GM10266 (cell line): ENCODE results near the gene SRRD.

Source experiments
- DNase-seq: peaks from one replicate; pipeline ENCODE4 v3.0.0; 2012; ENCODE audit errors: extremely low spot score
- TF ChIP-seq, protein P1 (sequence below): IDR thresholded peaks from 2 replicates; pipeline ENCODE4 v1.5.1; 2012; ENCODE audit warnings: mild to moderate bottlenecking, low read depth; ENCODE audit not compliant: control insufficient read depth, insufficient read depth; ENCODE audit errors: missing control alignments

Gene SRRD

GRCh38 chr22:26464312-26464711 is 19.4 kb upstream of the SRRD start:
- TF ChIP-seq, protein P1, sequence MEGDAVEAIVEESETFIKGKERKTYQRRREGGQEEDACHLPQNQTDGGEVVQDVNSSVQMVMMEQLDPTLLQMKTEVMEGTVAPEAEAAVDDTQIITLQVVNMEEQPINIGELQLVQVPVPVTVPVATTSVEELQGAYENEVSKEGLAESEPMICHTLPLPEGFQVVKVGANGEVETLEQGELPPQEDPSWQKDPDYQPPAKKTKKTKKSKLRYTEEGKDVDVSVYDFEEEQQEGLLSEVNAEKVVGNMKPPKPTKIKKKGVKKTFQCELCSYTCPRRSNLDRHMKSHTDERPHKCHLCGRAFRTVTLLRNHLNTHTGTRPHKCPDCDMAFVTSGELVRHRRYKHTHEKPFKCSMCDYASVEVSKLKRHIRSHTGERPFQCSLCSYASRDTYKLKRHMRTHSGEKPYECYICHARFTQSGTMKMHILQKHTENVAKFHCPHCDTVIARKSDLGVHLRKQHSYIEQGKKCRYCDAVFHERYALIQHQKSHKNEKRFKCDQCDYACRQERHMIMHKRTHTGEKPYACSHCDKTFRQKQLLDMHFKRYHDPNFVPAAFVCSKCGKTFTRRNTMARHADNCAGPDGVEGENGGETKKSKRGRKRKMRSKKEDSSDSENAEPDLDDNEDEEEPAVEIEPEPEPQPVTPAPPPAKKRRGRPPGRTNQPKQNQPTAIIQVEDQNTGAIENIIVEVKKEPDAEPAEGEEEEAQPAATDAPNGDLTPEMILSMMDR: no peak
- DNase-seq: no peak

DNA sequence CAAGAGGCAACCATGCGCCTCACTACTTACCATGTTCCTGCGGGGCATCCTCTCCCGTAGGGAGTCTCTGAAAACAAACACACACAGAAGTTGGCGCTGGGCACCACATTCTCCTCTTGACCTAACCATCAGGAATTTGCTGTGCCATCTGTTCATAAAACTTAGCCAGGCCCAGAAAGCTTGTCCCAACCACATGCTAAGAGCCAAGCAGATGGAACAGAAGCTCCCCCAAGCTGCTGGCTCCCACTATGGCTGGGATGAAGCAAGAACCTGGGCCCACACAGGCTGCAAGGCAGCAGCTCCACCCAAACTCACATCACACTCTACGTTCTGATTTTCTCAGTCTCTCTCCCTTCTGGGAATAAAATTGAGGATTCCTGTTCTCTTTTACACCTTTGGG is 17.5 kb upstream of the SRRD start:
- no peak for DNase-seq
- TF ChIP-seq, protein P1: no peak

GRCh38 chr22:26470807-26471206 is 12.9 kb upstream of the SRRD start:
- DNase-seq: no peak

GRCh38 chr22:26471522-26471921 is 12.2 kb upstream of the SRRD start:
- no peak for DNase-seq
- TF ChIP-seq, protein P1: no peak

More at GRCh38 chr22:26470807-26471206, 12.9 kb upstream of the SRRD start:
- TF ChIP-seq, protein P1: no peak

DNA sequence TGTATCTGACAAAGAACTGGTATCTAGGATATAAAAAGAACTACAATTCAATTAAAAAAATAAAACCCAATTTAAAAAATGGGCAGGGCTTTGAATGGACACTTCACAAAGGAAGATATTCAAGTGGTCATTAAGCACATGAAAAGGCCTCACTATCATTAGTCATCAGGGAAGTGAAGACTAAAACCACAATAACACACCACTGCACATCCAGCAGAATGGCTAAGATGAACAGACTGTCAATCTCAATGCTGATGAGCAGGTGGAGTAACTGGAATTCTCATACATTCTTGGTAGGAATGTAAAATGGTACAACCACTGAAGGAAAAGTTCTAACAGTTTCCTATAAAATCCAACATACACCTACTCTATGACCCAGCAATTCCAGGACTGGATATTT is 9.0 kb upstream of the SRRD start:
- TF ChIP-seq, protein P1: no peak
- DNase-seq: no peak

DNA sequence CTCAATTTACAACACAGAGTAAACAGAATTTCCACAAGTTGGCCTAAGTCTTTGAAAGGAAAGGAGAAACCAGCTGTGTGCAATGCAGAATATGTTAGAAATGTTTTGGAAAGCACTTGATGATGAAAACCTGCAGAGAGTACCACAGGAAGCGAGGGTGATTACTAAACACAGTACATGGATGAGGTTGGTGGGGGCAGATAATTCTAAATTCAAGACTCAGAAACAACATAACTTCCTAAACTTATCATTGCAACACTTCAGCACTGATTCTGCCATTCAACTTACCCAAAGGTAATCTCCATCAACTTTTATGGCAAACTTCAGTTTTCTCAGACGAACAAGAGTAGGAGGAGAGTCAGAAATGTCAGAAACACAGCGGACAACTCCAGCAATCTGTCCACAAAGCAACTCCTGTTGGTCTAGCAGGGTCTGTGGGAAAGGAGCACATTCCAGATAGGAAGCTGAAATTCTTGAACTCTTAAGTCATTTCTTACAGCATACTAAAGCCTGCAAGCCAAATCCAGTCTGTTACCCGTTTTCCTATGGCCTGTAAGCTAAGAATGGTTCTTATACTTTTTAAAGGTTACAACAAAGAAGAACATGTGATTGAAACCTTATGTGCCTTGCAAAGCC is 6.9 kb upstream of the SRRD start:
- no peak for DNase-seq
- TF ChIP-seq, protein P1: no peak

DNA sequence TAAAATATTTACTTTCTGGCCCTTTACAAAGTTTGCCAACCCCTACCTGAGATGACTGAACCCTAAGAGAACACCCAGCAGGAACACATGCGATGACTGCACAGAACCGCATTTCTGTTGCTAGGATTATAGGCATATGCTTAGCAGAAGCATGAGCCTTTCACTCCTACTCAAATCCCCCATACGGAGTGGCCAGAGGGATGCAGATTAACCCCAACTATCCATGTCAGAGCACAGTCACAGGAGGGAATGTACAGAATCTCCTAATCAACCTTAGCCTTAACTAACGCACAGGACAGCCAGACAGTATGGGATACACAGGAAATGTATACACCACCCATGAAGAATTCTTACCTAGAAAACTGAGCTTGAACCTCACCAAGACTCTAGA is 6.3 kb upstream of the SRRD start:
- no peak for DNase-seq
- TF ChIP-seq, protein P1: no peak
